ENCODE results near the gene TSN.

Gene TSN

GRCh38 chr2:121746071-121746578 lies 9.3 kb upstream of the TSN start:
- peak in 1 of 2 donors; percentile 43 for DNase-seq

- no peak for DNase-seq
Measured at GRCh38 chr2:121748202-121748601, 7.2 kb upstream of the TSN start.

GRCh38 chr2:121754851-121755236 lies 607 bp upstream of the TSN start:
- no peak for DNase-seq

- no peak for DNase-seq
Measured at GRCh38 chr2:121764681-121765228, 9.3 kb downstream of the TSN start.

GRCh38 chr2:121766624-121767023 lies 11.2 kb downstream of the TSN start:
- DNase-seq: no peak

GRCh38 chr2:121768143-121768755 lies 12.8 kb downstream of the TSN start:
- DNase-seq: no peak

- no peak for DNase-seq
Measured at GRCh38 chr2:121771976-121772742, 16.7 kb downstream of the TSN start.

- DNase-seq: no peak
Measured at GRCh38 chr2:121774235-121774634, 18.8 kb downstream of the TSN start.

GRCh38 chr2:121776361-121776760 lies 20.9 kb downstream of the TSN start:
- DNase-seq: no peak

- DNase-seq: no peak
Measured at GRCh38 chr2:121776885-121777698, 21.6 kb downstream of the TSN start.

GRCh38 chr2:121777699-121778058 lies 22.2 kb downstream of the TSN start:
- DNase-seq: no peak

GRCh38 chr2:121778741-121779487 lies 23.5 kb downstream of the TSN start:
- no peak for DNase-seq

- no peak for DNase-seq
Measured at GRCh38 chr2:121783180-121783579, 27.7 kb downstream of the TSN start.

- no peak for DNase-seq
Measured at GRCh38 chr2:121788685-121789084, 33.2 kb downstream of the TSN start.

GRCh38 chr2:121790276-121790956 lies 35.0 kb downstream of the TSN start:
- DNase-seq: no peak

- no peak for DNase-seq
Measured at GRCh38 chr2:121791290-121791689, 35.8 kb downstream of the TSN start.

GRCh38 chr2:121791801-121792221 lies 36.4 kb downstream of the TSN start:
- DNase-seq: no peak

GRCh38 chr2:121793816-121794215 lies 38.4 kb downstream of the TSN start:
- DNase-seq: no peak

GRCh38 chr2:121794233-121794632 lies 38.8 kb downstream of the TSN start:
- no peak for DNase-seq

- DNase-seq: no peak
Measured at GRCh38 chr2:121796239-121796638, 40.8 kb downstream of the TSN start.

- no peak for DNase-seq
Measured at GRCh38 chr2:121798617-121799016, 43.2 kb downstream of the TSN start.

GRCh38 chr2:121801916-121802315 lies 46.5 kb downstream of the TSN start:
- no peak for DNase-seq
